K562 (cell line): ENCODE measurements around the gene PLGRKT. TPM values are rescaled to one million over a fixed set of nuclear protein-coding genes. Genes with fewer than 3 reads are reported as not detected.

ENCODE experiments used
- ATAC-seq: fragments of 200-7000 bp; cut with Tn5 transposase; 3 replicates; pipeline ENCODE4 v1.9.1; 2020; ENCODE audit warnings: moderate library complexity
- BruUV-seq: library from RNA; stranded (reverse); fragments of 400-500 nt; replicated peaks from 2 replicates; lab custom pipeline; 2021; lab: Mats Ljungman, UMichigan
- CTCF ChIA-PET: fragments of 300-600 bp; formaldehyde crosslinking; extraction: SDS; loops from one replicate; lab custom pipeline; 2021; ENCODE audit warnings: low intra/inter-chr PET ratio; lab: Yijun Ruan, JAX
- POLR2A ChIA-PET: fragments of 300-600, 350-650 bp; sonication (Branson Sonifier 250); formaldehyde crosslinking; extraction: SDS; loops from one replicate; lab custom pipeline; 2021; ENCODE audit warnings: antibody characterized with exemption, inconsistent platforms; lab: Yijun Ruan, JAX
- DNase-seq, 4 experiments: peaks; one replicate each; pipeline versions ENCODE4 v3.0.0 to v3.0.0-alpha.2; 2011 to 2018; ENCODE audit warnings: low spot score in 3 of 4, mixed read lengths in 3 of 4; ENCODE audit errors: extremely low read depth in 1 of 4
- FAIRE-seq: peaks from 2 replicates; lab custom pipeline; 2011; peaks lifted over from hg19 to GRCh38; lab: Jason Lieb, UNC
- H2AFZ ChIP-seq: 2 replicates; pipeline ENCODE4 v1.6.0; 2011; ENCODE audit warnings: low read depth, low read length, control low read depth, inconsistent platforms
- H3K27ac ChIP-seq: fragments of 200-600 bp; 3 replicates; pipeline ENCODE4 v1.8.0; 2011; ENCODE audit warnings: low read depth, mild to moderate bottlenecking, control low read depth, inconsistent platforms, low read length, moderate library complexity, mixed read lengths; ENCODE audit errors: extremely low read depth
- H3K27me3 ChIP-seq, 2 experiments: fragments of 300-600 bp in 1 of 2; 2 replicates in 1 of 2; 3 replicates in 1 of 2; pipeline versions ENCODE4 v1.6.0 to v1.8.0; 2011; ENCODE audit warnings: inconsistent platforms in 2 of 2, low read length in 2 of 2, mild to moderate bottlenecking in 1 of 2, mixed read lengths in 1 of 2, moderate library complexity in 1 of 2; ENCODE audit not compliant: control insufficient read depth in 2 of 2, insufficient read depth in 2 of 2
- H3K36me3 ChIP-seq: fragments of 300-600 bp; 3 replicates; pipeline ENCODE4 v1.8.0; 2011; ENCODE audit warnings: mild to moderate bottlenecking, low read length, inconsistent platforms; ENCODE audit not compliant: control insufficient read depth, insufficient read depth
- H3K4me1 ChIP-seq, 2 experiments: fragments of 200-600 bp in 1 of 2; replicated peaks in 1 of 2; 2 replicates in 1 of 2; 3 replicates in 1 of 2; pipeline versions ENCODE4 v1.5.1 to v1.8.0; 2011; ENCODE audit warnings: inconsistent platforms in 2 of 2, low read length in 2 of 2, mild to moderate bottlenecking in 1 of 2, mixed read lengths in 1 of 2, moderate library complexity in 1 of 2; ENCODE audit not compliant: control insufficient read depth in 2 of 2, insufficient read depth in 2 of 2
- H3K4me2 ChIP-seq: 2 replicates; pipeline ENCODE4 v1.6.1; 2011; ENCODE audit warnings: low read length, control low read depth, inconsistent platforms, mixed read lengths; ENCODE audit not compliant: insufficient read depth
- H3K4me3 ChIP-seq: fragments of 200-600 bp; sonication (generic), shearing (Covaris generic); 2 replicates; pipeline ENCODE4 v1.5.1; 2016; ENCODE audit warnings: control low read depth, inconsistent platforms
- H3K79me2 ChIP-seq: fragments of 200-600 bp; 3 replicates; pipeline ENCODE4 v1.8.0; 2011; ENCODE audit warnings: low read length, inconsistent platforms; ENCODE audit not compliant: control insufficient read depth, insufficient read depth
- H3K9ac ChIP-seq, 2 experiments: 2 replicates each; pipeline versions ENCODE4 v1.6.0 to v1.6.1; 2011; ENCODE audit warnings: low read depth in 2 of 2, low read length in 2 of 2, control low read depth in 1 of 2, inconsistent platforms in 1 of 2, mild to moderate bottlenecking in 1 of 2, mixed read lengths in 1 of 2; ENCODE audit not compliant: insufficient read depth in 1 of 2
- H3K9me1 ChIP-seq: one replicate; pipeline ENCODE4 v1.6.0; 2011; ENCODE audit warnings: inconsistent platforms, mild to moderate bottlenecking, low read length, moderate library complexity; ENCODE audit not compliant: control insufficient read depth, insufficient read depth
- H3K9me3 ChIP-seq: replicated peaks from 2 replicates; pipeline ENCODE4 v1.5.1; 2011; ENCODE audit warnings: low read depth, low read length, inconsistent platforms; ENCODE audit not compliant: control insufficient read depth, insufficient read depth
- H4K20me1 ChIP-seq: replicated peaks from 2 replicates; pipeline ENCODE4 v1.6.1; 2011; ENCODE audit warnings: low read length, inconsistent platforms, mixed read lengths; ENCODE audit not compliant: control insufficient read depth, insufficient read depth
- ATF3 ChIP-seq, 2 experiments: fragments of 450-650 bp in 1 of 2; sonication (generic) in 1 of 2; formaldehyde crosslinking in 1 of 2; IDR thresholded peaks in 1 of 2; conservative IDR thresholded peaks in 1 of 2; 2 replicates each; pipeline versions ENCODE4 v1.6.1 to v1.8.1; 2016 to 2023; ENCODE audit warnings: mild to moderate bottlenecking in 2 of 2, moderate library complexity in 2 of 2, inconsistent platforms in 1 of 2, missing genetic modification reagents in 1 of 2
- BHLHE40 ChIP-seq: IDR thresholded peaks from 2 replicates; pipeline ENCODE4 v1.6.1; 2011; ENCODE audit warnings: low read length, improper control_type of control experiment
- CSDE1 ChIP-seq, 2 experiments: fragments of 450-650 bp; IDR thresholded peaks; 2 replicates each; pipeline ENCODE4 v1.6.1; 2016; ENCODE audit warnings: mild to moderate bottlenecking in 1 of 2
- GTF2F1 ChIP-seq: IDR thresholded peaks from 2 replicates; pipeline ENCODE4 v1.6.1; 2011; ENCODE audit warnings: low read depth, low read length, improper control_type of control experiment
- MAFG ChIP-seq: fragments of 450-650 bp; conservative IDR thresholded peaks from 2 replicates; pipeline ENCODE4 v1.6.1; 2016; ENCODE audit warnings: missing genetic modification characterization, missing compliant biosample characterization
- MLLT1 ChIP-seq, 2 experiments: fragments of 450-650 bp; IDR thresholded peaks; 2 replicates each; pipeline ENCODE4 v1.6.1; 2016
- MXD1 ChIP-seq: fragments of 250-450 bp; sonication (Bioruptor Pico); IDR thresholded peaks from 2 replicates; pipeline ENCODE4 v1.8.0; 2021; ENCODE audit warnings: borderline replicate concordance, mild to moderate bottlenecking, moderate library complexity; ENCODE audit not compliant: poor library complexity, severe bottlenecking
- RNF219 ChIP-seq: fragments of 250-450 bp; sonication (Bioruptor Pico); IDR thresholded peaks from 2 replicates; pipeline ENCODE4 v1.5.0; 2022; ENCODE audit warnings: mild to moderate bottlenecking
- VEZF1 ChIP-seq: fragments of 200-800 bp; sonication (Bioruptor generic); IDR thresholded peaks from 2 replicates; pipeline ENCODE4 v1.6.1; 2017; ENCODE audit warnings: missing genetic modification characterization, missing compliant biosample characterization
- ZNF561 ChIP-seq: fragments of 450-650 bp; formaldehyde crosslinking; conservative IDR thresholded peaks from 2 replicates; pipeline ENCODE4 v1.4.0; 2020; ENCODE audit warnings: mild to moderate bottlenecking, moderate library complexity
- WGBS: fragments of 100-300 bp; shearing (Covaris generic); methylation state at CpG from one replicate; pipeline ENCODE4 v1.1.6; 2016; ENCODE audit warnings: low coverage, mixed read lengths; ENCODE audit not compliant: insufficient coverage; ENCODE audit errors: missing lambda C conversion rate; 5-methylcytosine and 5-hydroxymethylcytosine counted together
- in situ Hi-C: fragments of 300-500 bp; cut with MboI; formaldehyde crosslinking; loops from 4 replicates; pipeline ENCODE4 v1.15.0; 2018; ENCODE audit warnings: inconsistent platforms, mixed read lengths
- intact Hi-C: fragments of 100-400 bp; cut with micrococcal nuclease; formaldehyde crosslinking; loops from 2 replicates; pipeline ENCODE4 v1.14.2; 2022
- polyA plus RNA-seq, 8 experiments: library from polyadenylated mRNA; depleted of rRNA in 4 of 8; stranded (reverse) in 5 of 8; unstranded in 3 of 8; fragments of >200 nt; fragmentation: Nextera tagmentation in 2 of 8; fragmentation: Illumina TruSeq in 1 of 8; extraction: Ambion mirVana in 2 of 8; extraction: Trizol in 1 of 8; gene quantifications; 2 replicates each; pipeline versions ENCODE4 v1.2.1 to v1.2.3, GENCODE V29; 2011 to 2014; ENCODE audit warnings: inconsistent platforms in 1 of 8, missing spikeins in 1 of 8
- total RNA-seq, 7 experiments: library from RNA; depleted of rRNA in 6 of 7; stranded (reverse); fragments of >200 nt in 6 of 7; fragmentation: Illumina TruSeq in 2 of 7; extraction: Trizol in 2 of 7; gene quantifications; 2 replicates each; pipeline versions ENCODE4 v1.2.1 to v1.2.3, GENCODE V29; 2011 to 2021; ENCODE audit warnings: low replicate concordance in 1 of 7

PLGRKT gene
- total and polyA plus RNA-seq, 9 of the 15 experiments (the other 6 are each of a cell fraction or from before 2014, with no cell fraction given), result 4.7 to 13.8 (median 6.5) TPM

- no peaks in the 10 kb centered on the region for H3K4me1 ChIP-seq
- H2AFZ ChIP-seq, result no peak overlapping the region
- no peak for ATAC-seq
- in situ Hi-C loops, result no loop called here
- H4K20me1 ChIP-seq, result no peaks in the 10 kb centered on the region
- 0% methylated on average over 2 of the region's 3 CpGs for WGBS
- BruUV-seq, result no TSS peak
- FAIRE-seq, result no peak
- TF ChIP-seq ZNF561 (no peak), RNF219 (no peak), CSDE1 (IDR thresholded peaks at IDR 0.05) (no peak), BHLHE40 (no peak), MAFG (tag) (no peak), ATF3 (IDR thresholded peaks at IDR 0.05) (no peak), ATF3 (CRISPR knock-in tag; conservative IDR thresholded peaks at IDR 0.05) (no peak), GTF2F1 (no peak), VEZF1 (CRISPR knock-in tag) (no peak), MXD1 (no peak), MLLT1 (IDR thresholded peaks at IDR 0.05) (no peak)
- H3K9me3 ChIP-seq, result no peaks in the 10 kb centered on the region
- H3K4me2 ChIP-seq, result no peak overlapping the region
- H3K27me3 ChIP-seq, result no peaks in the 10 kb centered on the region
- no peaks in the 10 kb centered on the region for H3K9me1 ChIP-seq
- H3K4me3 ChIP-seq, result no peak overlapping the region
- no peak overlapping the region for H3K9ac ChIP-seq
- H3K27ac ChIP-seq, result no peak overlapping the region
- POLR2A ChIA-PET, result no interaction called here
- DNase-seq, result no peak
- H3K79me2 ChIP-seq, result no peaks in the 10 kb centered on the region
- CTCF ChIA-PET, result no interaction called here
- intact Hi-C loops, result no loop called here
- H3K36me3 ChIP-seq, result no peaks in the 10 kb centered on the region
These were observed 73.3 kb downstream of the PLGRKT start for GRCh38 chr9:5364294-5365024.
